Measurements from ENCODE around the gene ARID1B. TPM values are rescaled to one million over a fixed set of nuclear protein-coding genes. Genes with fewer than 3 reads are reported as not detected.

Gene ARID1B
- total RNA-seq, 1 experiment from 2014 or later: 91.7 TPM

DNA sequence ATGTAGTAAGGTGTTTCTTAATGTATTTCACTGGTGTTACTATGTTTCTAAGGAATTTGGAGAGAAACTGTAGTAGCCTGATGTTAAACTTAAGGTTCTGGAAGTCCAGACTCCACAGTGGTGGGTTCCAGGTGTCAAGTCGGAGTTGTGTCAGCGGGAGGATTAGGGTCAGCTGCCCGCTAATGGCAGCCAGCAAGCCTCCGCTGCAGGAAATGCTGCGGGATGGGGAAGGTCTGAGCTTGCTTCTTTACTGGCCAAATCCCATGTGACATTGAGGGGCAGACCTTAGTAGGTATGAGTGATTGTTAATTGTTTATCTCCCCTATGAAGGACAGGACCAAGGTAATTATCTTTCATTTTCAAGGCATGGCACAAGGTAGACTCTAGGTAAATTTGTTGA lies 3.7 kb upstream of the ARID1B start:
- H3K36me3 ChIP-seq (ENCODE audit: control insufficient read depth, insufficient read depth, low read length): no peaks in the 10 kb centered on the region
- TSS peak; percentile 26 for BruUV-seq (replicated peaks)
- H3K27me3 ChIP-seq (ENCODE audit: control insufficient read depth, insufficient read depth, low read length): no peaks in the 10 kb centered on the region
- no peak overlapping the region for H3K27ac ChIP-seq (ENCODE audit: low read length)
- ATAC-seq (no peak), DNase-seq (ENCODE audit: low read depth, low spot score) (no peak)
- no peak overlapping the region for H3K4me3 ChIP-seq (ENCODE audit: low read depth in 2 of 2, low read length in 2 of 2)
- ChIA-PET POLR2A (interaction anchor here (0.7 kb wide), 1 partner anchor 89 kb away, joined by 3 read pairs; no protein-coding TSS in a partner anchor), CTCF (no interaction called here)
- intact Hi-C loops (cut with micrococcal nuclease; ENCODE audit: unreplicated experiment) (no loop called here), in situ Hi-C loops (cut with HindIII; ENCODE audit: low pct_unique_long_range_greater_than_20kb, low sequenced_read_pairs) (no loop called here)
- TF ChIP-seq, protein P1, sequence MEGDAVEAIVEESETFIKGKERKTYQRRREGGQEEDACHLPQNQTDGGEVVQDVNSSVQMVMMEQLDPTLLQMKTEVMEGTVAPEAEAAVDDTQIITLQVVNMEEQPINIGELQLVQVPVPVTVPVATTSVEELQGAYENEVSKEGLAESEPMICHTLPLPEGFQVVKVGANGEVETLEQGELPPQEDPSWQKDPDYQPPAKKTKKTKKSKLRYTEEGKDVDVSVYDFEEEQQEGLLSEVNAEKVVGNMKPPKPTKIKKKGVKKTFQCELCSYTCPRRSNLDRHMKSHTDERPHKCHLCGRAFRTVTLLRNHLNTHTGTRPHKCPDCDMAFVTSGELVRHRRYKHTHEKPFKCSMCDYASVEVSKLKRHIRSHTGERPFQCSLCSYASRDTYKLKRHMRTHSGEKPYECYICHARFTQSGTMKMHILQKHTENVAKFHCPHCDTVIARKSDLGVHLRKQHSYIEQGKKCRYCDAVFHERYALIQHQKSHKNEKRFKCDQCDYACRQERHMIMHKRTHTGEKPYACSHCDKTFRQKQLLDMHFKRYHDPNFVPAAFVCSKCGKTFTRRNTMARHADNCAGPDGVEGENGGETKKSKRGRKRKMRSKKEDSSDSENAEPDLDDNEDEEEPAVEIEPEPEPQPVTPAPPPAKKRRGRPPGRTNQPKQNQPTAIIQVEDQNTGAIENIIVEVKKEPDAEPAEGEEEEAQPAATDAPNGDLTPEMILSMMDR (IDR thresholded peaks at IDR 0.05): no peak
- TF ChIP-seq, protein P2, sequence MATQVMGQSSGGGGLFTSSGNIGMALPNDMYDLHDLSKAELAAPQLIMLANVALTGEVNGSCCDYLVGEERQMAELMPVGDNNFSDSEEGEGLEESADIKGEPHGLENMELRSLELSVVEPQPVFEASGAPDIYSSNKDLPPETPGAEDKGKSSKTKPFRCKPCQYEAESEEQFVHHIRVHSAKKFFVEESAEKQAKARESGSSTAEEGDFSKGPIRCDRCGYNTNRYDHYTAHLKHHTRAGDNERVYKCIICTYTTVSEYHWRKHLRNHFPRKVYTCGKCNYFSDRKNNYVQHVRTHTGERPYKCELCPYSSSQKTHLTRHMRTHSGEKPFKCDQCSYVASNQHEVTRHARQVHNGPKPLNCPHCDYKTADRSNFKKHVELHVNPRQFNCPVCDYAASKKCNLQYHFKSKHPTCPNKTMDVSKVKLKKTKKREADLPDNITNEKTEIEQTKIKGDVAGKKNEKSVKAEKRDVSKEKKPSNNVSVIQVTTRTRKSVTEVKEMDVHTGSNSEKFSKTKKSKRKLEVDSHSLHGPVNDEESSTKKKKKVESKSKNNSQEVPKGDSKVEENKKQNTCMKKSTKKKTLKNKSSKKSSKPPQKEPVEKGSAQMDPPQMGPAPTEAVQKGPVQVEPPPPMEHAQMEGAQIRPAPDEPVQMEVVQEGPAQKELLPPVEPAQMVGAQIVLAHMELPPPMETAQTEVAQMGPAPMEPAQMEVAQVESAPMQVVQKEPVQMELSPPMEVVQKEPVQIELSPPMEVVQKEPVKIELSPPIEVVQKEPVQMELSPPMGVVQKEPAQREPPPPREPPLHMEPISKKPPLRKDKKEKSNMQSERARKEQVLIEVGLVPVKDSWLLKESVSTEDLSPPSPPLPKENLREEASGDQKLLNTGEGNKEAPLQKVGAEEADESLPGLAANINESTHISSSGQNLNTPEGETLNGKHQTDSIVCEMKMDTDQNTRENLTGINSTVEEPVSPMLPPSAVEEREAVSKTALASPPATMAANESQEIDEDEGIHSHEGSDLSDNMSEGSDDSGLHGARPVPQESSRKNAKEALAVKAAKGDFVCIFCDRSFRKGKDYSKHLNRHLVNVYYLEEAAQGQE (IDR thresholded peaks at IDR 0.05; ENCODE audit: insufficient read depth in 1 of 2, low read depth in 2 of 2, low read length in 1 of 2): no peak
- TF ChIP-seq SIN3A (IDR thresholded peaks at IDR 0.05; ENCODE audit: borderline replicate concordance, insufficient read depth, low read depth, low read length) (no peak), TCF7L2 (IDR thresholded peaks at IDR 0.05; ENCODE audit: low read depth, low read length) (no peak), POLR2AphosphoS5 (IDR thresholded peaks at IDR 0.05; ENCODE audit: low read depth, low read length) (no peak)
- no peaks in the 10 kb centered on the region for H3K9me3 ChIP-seq (ENCODE audit: control insufficient read depth, insufficient read depth, low read depth, low read length)
- H3K4me1 ChIP-seq (ENCODE audit: control insufficient read depth, insufficient read depth, low read length): peaks cover 25% of the 10 kb centered on the region

DNA sequence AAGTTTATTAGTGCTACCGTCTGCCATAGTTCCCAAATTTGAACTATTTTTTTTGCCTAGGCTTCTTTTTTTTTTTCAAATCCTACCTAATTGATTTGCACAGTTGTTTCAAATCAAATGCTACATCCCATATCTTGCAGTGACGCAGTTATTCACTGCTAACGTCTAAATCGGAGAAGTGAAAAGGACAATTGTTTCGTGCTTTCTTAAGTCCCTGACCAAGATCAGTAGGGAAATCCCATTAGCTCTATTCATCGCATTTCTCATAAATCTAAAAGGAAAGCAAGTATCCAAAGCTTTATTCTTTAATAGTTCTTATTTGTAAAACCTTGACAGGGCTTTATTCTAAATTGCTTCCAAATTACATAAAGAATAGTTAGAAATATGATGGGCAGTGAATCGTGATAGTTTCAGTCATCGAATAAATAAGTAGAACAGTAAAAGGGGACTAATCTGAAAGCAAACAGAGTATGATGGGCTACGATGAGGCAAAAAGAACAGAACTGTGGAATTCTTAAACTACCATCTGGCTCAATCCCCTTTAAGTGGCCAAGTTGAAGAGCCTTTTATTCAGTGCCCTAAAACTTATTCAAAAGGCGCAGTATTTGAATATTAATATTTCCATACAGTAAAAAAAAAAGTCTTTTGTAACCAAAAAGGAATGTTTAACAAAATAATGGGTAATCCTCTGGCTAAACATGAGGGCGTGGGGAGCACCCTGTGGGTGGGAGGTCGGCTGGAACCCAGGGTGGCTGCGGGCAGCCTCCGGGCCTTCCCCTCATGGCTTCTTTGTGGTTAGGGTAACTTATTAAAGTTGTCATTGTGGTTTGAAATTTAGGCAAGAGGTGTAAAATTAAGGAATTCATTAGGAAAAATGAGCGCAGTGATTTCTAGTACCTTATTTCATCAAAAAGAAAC lies 3.0 kb upstream of the ARID1B start:
- H3K36me3 ChIP-seq (ENCODE audit: control insufficient read depth, insufficient read depth, low read length): no peaks in the 10 kb centered on the region
- ChIA-PET CTCF (no interaction called here), POLR2A (interaction anchor here (0.7 kb wide), 1 partner anchor 90 kb away, joined by 3 read pairs; no protein-coding TSS in a partner anchor)
- no peaks in the 10 kb centered on the region for H3K27me3 ChIP-seq (ENCODE audit: control insufficient read depth, insufficient read depth, low read length)
- no peaks in the 10 kb centered on the region for H3K9me3 ChIP-seq (ENCODE audit: control insufficient read depth, insufficient read depth, low read depth, low read length)
- no peak overlapping the region for H3K4me3 ChIP-seq (ENCODE audit: low read depth in 2 of 2, low read length in 2 of 2)
- peaks cover 25% of the 10 kb centered on the region for H3K4me1 ChIP-seq (ENCODE audit: control insufficient read depth, insufficient read depth, low read length)
- DNase-seq (ENCODE audit: low read depth, low spot score): no peak
- intact Hi-C loops (cut with micrococcal nuclease; ENCODE audit: unreplicated experiment): no loop called here
- ATAC-seq: no peak
- H3K27ac ChIP-seq (ENCODE audit: low read length): peak overlapping the region; percentile 88; the same call in 1 of the 2 replicates
- no TSS peak for BruUV-seq (replicated peaks)
- in situ Hi-C loops (cut with HindIII; ENCODE audit: low pct_unique_long_range_greater_than_20kb, low sequenced_read_pairs): no loop called here
- TF ChIP-seq POLR2AphosphoS5 (IDR thresholded peaks at IDR 0.05; ENCODE audit: low read depth, low read length): no peak
- no peak for TF ChIP-seq TCF7L2 (IDR thresholded peaks at IDR 0.05; ENCODE audit: low read depth, low read length)
